ENCODE measurements around the gene ZNF784.
"Not testable (repeated sequence)": the region's sequence is repeated elsewhere in the genome, so short reads cannot be mapped to it uniquely, and the experiment has no call there.

Gene ZNF784

DNA sequence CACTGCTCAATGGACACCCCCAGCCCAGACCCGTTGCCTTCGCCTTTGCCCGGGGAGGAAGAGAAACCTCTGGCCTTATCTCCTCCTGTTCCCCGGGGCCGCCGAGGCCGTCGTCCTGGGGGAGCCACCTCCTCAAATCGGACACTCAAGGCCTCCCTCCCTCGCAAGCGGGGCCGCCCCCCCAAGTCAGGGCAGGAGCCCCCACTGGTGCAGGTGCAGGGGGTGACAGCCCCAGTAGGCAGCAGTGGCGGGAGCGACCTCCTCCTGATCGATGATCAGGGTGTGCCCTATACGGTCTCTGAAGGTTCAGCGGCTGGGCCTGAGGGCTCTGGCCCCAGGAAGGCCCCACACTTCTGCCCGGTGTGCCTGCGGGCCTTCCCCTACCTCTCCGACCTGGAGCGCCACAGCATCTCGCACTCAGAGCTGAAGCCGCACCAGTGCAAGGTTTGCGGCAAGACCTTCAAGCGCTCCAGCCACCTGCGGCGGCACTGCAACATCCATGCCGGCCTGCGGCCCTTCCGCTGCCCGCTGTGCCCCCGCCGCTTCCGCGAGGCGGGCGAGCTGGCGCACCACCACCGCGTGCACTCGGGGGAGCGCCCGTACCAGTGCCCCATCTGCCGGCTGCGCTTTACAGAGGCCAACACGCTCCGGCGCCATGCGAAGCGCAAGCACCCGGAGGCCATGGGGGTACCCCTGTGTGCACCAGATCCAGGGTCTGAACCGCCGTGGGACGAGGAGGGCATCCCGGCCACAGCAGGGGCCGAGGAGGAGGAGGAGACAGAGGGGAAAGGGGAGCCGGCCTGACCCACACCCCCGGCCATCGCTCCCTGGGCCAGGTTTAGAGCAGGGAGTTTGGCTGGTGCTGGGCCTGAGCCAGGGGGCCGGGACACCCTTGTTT lies 22.0 kb downstream of the ZNF784 start:
- no peak for DNase-seq

DNA sequence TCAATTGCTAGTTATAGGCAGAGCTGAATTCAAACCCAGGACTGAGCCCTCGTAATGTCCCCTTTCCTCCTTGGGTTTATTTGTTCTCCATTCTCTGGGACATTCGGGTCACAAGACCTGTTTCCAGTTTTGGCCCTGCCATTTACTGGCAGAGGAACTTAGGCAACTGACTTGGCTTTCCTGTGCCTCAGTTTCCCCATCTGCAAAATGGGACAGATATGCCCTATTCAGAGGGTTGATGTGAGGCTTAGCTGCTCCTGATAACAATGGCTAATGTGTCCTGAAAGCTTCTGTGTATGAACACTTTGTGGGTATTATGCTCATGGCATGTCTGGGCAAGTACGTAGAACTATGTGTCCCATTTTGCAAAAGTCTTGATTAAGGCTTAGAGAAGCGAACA lies 23.3 kb downstream of the ZNF784 start:
- no peak for DNase-seq

DNA sequence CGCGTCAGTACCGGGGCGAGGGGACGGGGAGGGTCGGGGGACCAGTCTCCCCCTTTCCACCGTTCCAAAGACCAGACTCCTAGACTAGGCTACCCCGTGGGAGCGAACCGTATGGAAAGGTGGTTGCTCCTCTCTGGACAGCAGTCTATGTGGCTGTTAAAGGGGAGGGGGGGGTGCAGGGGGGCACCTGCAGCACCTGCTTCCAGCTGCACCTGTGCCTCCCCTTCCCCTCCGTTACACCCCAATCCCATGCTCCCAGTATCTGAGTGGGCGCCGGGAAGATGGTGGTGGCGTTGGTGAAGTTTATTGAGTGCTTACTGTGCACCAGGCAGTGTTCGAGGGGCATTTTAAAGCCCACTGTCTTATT lies 23.7 kb downstream of the ZNF784 start:
- DNase-seq = no peak

DNA sequence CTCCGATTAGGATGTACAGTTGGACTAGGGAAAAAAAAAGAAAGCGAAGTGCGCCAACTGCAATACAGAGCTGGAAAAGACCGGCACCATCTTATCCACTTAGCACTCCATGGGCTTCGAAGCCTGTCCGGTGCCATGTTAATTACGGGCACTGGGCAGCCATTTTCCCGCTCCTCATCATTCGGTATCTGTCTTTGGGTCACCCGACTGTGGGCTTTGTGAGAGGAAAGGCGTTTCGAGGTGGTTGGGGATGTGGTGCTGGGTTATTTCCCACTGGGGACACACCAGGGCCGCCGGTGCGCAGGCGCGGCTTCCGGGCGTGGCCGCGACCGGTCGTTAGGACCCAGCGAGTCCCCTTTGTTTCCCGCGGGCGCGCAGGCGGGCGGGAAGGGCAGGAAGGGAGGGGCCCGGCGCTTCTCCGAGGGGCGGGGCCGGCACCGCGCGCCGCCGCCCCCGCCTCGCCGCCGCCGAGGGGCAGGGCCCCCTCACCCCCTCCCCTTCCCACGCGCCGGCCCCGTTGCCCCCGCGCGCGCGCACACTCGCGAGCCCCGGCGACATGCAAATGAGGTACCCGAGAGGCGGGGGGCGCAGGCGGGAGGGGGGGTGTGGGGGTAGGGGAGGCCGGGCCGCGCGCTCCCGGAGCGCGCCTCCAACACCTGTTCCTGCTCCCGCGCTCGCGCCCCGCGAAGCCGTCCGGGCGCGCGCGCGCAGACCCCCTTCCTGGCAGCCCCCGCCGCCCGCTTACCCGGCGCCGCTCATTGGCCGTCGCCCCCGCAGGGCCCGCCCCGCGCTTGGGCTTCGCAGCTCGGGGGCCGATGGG lies 24.3 kb downstream of the ZNF784 start, which contains the start of gene ZNF524:
ZNF524 (plus strand) TSS at position 447 of the 820 bp plus-strand sequence. CDS start 1,825 bp downstream, outside the sequence.
- peak; percentile 87 for DNase-seq

DNA sequence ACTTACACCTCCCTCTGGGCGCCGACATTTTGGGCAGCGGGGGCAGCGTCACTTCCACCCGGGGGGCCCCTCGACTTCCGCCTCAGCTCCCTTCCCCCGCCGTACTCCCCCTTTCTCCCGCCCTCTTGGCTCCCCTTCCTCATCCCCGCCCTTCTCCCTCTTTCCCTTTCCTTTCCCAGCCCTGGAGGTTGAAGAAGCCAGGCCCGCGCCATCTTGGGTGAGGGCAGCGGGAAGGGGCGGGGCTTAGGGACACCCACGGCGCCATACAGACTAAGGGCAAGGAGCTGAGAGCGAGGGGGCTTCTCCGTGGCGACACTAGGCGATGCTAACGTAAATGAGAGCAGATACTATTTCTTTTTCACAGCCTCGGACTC lies 24.9 kb downstream of the ZNF784 start, which contains the start of gene FIZ1:
FIZ1 (minus strand) TSS at position 50 of the 374 bp plus-strand sequence. CDS start 1,652 bp downstream, outside the sequence.
- peak; percentile 99 for DNase-seq

DNA sequence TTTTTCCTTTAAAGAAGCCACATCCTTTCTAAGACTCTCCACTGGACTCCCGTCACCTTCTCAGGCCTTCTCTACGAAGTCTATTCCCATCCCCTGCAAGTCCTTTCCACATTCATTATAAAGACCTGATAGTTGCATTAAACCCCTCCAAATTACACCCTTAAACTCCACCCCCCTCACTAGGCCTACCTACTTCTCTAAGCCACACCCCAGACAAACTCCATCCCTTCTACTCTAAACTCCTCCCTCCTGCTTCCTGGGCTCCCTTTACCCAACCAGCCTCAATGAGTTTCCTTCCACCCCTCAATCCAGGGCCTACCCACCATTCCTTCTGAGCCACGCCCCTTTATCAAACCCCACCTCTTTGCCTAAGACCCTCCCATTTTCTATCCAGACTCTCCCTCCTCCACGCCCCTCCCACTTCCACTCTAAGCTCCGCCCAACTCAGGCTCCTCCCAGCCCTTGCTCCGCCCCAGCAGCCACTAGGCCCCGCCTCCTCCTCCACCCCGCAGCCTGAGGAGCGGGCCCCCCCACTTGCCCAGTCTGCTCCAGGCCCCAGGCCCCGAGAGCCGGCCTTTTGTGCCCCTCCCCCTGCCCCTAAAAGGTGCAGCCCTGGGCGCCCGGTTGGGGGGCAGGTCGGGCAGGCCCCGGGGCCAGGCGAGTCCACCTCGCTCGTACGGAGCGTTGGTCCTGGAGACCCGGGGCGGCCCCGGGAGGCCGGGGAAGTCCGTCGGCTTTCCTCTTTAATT lies 25.5 kb downstream of the ZNF784 start:
- DNase-seq = peak; percentile 96

DNA sequence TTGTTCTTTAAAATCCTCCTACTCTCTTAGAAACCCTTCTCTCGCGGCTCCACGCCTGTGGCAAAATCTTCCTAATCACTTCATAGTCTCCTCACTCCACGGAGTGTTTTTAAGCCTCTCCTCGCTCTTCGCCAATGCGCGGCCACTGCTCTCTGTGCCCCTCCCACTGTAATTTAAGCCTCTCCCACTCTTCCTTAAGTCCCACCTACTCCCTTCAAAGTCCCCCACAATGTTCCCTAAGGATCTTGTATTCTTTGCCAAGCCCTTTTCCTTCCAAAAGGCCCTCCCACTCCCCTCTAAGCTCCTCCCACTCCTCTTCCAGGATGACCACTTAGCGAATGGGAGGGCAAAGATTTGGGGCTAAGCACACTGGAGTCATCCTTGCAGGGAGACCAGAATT lies 26.3 kb downstream of the ZNF784 start:
- no peak for DNase-seq

DNA sequence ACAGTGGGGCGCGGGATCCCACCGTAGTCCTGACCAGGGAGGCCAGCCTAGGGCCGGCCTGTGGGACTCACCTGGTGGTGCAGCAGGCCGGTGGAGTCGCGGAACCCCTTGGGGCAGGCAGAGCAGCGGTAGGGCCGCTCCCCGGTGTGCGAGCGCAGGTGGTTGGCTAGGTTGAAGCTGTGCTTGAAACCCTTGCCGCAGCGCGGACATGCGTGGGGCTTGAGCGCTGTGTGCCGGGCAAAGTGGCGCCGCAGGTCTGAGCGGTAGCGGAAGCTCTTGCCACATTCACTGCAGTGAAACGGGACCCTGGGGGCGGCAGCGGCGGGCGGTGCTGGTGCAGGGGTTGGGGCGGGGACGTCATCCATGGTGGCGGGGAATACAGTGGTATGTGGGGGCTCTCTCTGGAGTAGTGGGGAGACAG lies 26.9 kb downstream of the ZNF784 start:
- DNase-seq = no peak

DNA sequence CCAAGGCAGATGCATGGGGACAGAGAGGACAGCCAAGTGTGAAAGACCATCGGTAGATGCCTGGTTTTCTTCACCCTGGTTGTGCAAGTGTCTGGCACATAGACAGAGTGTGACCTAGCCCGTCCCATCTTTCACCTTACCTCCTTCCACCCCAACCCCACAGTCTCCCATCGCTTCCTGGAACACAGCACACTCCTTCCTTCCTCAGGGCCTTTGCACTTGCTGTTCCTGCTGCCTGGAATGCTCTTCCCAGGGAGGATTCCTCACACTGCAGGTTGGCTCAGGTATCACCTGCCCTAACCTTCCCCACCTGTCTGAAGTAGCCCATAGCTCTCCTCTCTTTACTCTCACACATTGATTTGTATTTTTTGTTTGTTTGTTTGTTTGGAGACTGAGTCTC lies 28.1 kb downstream of the ZNF784 start:
- no peak for DNase-seq

DNA sequence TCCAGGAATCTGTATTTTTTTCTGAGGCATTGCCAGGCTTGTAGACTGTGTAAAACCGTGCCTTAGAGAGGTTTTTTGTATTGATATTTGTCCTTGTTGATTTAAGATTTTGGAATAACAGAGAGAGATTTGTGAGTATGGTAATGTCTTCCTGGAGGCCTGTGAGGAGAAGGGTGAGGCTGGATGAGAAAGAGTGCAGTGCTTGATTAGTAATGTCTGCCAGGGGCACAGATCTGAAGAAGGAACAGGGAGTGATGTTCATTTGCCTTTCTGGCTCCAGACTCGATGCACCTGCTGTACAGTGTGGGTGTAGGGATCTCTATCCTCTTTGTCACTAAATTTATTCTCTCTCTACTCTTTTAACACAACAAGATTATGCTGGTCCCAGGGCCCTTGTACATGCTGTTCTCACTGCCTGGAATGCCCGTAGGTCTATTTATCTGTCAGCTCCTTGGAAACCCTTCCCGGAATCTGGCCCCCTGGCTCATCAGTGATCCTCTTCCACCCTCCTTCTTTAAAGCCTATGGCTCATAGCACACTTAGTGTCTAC lies 29.3 kb downstream of the ZNF784 start:
- no peak for DNase-seq

DNA sequence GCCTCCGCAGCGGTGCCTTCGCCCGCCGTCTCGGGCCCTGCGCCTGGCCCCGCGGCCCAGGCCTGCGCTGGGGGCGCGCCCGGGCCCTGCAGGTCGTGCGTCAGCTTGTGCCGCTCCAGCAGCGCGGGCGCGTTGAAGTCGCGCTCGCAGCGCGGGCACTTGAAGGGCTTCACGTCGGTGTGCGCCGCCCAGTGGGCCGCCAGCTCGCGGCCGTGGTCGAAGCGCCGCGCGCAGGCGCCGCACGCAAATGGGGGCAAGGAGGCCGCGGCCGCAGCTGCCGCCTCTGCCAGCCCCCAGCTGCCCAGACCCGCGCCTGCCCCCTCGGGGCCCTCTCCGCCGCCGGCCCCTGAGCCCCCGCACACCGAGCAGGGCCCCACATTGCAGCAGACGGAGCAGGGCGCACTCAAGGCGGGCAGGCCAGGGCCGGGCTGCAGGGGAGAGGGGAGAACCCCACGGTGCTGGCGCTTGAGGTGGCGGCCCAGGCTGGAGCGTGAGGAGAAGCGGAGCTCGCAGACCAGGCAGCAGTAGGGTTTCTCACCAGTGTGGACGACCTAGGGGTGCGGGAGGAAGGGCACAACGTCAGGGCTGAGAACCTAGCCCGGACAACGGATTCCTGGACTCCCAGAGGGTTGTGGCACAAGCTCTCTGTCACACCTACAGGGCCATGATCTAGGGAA lies 31.1 kb downstream of the ZNF784 start:
- no peak for DNase-seq

DNA sequence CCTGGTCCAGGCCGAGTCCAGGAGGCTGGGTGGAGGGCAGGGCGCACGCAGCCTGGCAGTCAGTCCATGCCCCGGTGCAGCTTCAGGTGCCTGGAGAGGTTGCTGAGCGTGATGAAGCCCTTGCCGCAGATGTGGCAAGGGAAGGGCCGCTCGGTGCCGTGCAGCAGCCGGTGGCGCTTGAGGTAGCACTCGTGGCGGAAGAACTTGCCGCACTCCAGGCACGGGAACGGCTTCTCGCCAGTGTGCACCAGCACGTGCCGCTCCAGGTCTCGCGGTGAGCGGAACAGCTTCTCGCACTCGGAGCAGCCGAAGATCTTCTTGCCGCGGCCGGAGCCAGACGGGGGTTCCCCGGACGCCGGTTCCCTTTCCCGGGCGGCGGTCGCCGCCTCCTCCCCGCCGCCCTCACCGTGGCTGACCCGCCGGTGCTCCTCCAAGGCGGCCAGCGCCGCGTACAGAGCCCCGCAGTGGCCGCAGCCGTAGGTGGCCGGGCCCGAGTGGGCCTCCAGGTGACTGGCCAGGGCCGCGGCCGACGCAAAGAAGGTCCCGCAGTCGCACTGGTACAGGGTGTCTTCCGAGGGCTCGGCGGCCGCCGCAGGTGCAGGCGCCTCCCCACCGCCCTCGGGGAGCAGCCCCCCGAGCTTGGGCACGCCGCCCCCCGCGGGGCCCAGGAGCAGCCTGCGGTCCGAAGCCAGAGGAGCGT lies 31.8 kb downstream of the ZNF784 start:
- no peak for DNase-seq

DNA sequence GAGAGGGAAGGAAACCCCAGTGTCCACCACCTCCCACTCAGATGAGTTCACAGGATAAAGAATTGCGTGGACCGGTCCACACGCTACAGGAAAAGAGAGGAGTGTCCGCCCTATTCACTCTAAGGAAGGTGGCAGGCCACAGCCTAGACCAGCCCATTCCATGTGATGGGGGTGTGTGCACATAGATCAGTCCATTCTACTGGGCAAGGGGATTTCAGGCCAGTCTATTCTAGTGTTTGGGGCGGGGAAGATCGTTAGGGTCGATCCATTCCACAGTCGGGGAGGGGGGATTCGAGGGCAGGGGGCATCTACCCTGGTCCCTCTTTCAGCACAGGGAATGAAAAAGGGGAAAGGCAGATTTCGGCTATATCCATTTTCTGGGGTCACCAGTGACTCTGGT lies 32.8 kb downstream of the ZNF784 start:
- no peak for DNase-seq

DNA sequence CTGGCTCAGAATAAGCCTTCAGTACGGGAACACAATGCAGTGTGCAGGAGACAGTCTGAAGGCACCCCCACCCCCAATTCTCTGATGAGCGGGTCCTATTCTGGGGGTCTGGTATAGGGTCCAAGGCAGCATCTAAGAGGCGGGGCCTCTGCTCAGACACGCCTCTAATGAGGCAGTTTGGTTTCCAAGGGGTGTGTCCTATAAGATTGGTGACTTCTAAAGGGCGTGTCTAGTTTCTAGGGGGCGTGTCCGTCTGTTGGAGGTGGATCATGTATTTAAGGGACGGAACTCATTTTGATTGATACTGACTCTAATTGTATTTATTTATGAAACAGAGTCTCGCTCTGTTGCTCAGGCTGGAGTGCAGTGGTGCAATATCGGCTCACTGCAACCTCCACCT lies 33.7 kb downstream of the ZNF784 start:
- no peak for DNase-seq

DNA sequence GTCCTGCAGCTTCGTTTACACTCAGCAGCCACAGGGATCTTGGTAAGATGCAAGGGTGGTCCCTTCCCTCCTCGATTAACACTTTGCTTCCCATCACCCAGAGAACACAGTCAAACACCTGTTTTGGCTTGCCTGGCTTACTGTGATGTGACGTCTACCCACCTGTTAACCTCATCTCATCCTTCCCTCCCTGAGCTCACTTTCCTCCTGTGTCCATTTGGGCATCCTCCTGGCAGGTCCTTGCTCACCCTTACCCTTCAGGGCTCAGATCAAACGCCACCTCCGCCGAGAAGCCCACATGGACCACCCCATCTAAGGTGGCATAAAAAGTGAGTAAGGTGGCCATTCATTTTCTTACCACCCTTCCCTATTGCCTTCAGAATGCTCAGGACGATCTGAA lies 34.3 kb downstream of the ZNF784 start:
- DNase-seq = no peak

DNA sequence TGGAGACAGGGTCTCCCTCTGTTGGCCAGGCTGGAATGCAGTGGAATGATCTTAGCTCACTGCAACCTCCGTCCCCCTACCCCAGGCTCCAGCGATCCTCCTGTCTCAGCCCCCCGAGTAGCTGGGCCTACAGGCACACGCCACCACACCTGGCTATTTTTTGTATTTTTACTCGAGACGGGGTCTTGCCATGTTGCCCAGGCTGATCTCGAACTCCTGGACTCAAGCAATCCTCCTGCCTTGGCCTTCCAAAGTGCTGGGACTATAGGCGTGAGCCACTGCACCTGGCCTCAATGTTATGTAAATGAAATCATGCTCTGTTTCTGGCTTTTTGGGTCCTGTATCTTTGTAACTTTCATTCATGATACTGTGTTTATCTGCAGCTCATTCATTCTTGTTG lies 35.6 kb downstream of the ZNF784 start:
- DNase-seq = no peak

DNA sequence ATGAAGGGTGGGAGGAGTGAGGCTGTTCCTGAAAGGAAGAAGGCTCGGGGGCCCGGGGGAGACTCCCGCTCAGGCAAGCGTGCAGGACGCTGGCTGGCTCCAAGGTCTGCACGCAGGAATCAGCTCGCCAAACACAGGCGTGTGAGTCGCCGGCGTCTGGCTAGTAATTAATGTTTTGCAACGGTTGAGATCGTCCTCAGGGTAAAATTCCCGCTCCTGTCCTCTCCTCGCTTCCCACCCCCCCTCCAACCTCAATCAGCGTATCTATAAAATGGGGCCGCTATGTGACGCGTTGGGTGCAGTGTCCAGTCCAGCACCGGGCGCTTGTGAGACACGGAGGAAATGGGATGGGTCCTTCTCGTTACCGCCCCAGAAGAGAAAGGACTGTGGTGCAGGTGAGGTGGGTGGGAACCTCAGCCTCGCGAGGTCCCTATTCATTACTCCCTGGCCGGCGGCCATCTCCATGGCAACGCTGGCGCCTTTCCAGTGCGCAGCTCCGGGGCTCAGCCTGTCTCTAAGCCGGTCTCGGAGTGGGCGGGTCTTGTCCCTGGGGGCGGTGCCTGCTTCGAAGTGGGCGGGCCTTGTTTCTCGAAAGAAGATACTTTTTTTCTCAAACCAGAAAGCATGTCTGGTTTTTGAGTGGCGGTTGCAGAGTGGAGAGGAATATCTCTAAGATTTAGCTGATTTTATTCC lies 37.2 kb downstream of the ZNF784 start:
- DNase-seq = peak; percentile 90

DNA sequence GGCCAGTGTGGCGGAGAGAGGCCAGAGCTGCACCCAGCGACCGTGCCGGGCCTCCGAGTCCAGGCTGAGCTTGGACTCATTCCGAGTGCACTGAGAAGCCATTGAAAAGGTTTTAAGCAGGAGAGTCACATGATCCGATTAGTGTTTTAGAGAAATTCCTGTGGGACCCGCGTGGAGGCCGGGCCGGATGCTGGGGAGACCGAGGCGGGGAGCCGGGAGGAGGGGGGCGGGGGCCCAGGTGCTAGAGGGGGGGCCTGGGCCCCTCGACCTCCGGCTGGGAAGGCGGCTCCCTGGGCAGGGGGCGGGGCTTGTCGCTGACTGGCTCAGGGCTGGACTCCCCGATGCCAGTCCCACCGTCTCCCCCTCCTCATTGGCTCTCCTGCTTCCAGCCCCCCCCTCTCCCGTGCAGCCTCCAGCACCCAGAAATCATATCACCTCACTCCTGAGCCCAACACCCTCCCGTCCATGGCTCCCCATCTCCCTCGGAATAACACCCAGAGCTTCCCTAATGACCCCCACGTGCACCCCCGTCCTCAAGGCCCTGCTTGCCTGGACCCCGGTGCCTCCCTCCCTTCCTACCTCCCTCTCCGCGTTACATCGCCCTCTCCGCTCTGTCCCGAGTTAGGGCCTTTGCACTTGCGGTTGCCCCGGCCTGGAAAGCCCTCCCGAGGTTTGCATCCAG lies 38.6 kb downstream of the ZNF784 start:
- DNase-seq = peak; percentile 91

DNA sequence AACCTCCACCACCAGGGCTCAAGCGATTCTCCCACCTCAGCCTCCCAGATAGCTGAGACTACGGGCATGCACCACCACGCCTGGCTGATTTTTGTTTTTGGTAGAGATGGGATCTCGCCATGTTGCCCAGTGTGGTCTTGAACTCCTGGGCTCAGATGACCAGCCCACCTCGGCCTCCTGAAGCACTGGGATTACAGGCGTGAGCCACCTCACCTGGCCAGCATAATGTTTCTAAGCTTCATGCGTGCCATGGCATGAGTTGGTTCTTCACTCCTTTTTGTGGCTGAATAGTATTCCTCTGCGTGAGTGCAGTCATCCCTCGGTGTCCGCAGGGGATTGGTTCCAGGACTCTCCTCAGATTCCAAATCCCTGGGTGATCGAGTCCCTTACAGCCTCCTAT lies 39.5 kb downstream of the ZNF784 start:
- DNase-seq = no peak

DNA sequence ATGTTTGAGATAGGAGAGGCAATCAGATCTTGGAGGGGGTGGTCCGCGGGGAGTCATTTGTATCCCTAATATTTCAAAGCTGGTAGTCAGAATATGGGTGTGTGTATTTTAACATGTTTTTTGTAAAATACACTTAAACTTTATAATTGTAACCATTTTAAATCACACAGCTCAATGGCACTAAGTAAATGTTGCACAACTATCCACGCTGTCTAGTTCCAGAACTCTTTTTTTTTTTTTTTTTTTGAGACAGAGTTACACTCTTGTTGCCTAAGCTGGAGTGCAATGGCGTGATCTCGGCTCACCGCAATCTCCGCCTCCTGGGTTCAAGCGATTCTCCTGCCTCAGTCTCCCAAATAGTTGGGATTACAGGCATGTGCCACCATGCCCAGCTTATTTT lies 40.5 kb downstream of the ZNF784 start:
- not testable (repeated sequence) for DNase-seq
